Right atrium auricular region (tissue), 2 donors: ENCODE data around the gene FOXA2. TPM values are rescaled to one million over a fixed set of nuclear protein-coding genes. Genes with fewer than 3 reads are reported as not detected.

Experiments
- DNase-seq: peaks from one replicate; pipeline ENCODE4 v3.0.0-alpha.2; 2019; ENCODE audit warnings: low spot score
- H3K27ac ChIP-seq, 2 donors: fragments of 200-600 bp; sonication (generic); 1 replicate in 1 of 2; 2 replicates in 1 of 2; pipeline ENCODE4 v1.5.1; 2016 to 2019
- H3K27me3 ChIP-seq, 2 donors: fragments of 200-600 bp; sonication (generic); one replicate each; pipeline versions ENCODE4 v1.5.1 to v1.6.0; 2017 to 2019
- H3K36me3 ChIP-seq: fragments of 200-600 bp; sonication (generic); one replicate; pipeline ENCODE4 v1.5.1; 2016
- H3K4me1 ChIP-seq, 2 donors: fragments of 200-600 bp; sonication (generic); one replicate each; pipeline versions ENCODE4 v1.5.1 to v1.6.0; 2017 to 2019
- H3K4me3 ChIP-seq, 2 donors: fragments of 200-600 bp; sonication (generic); 1 replicate in 1 of 2; 2 replicates in 1 of 2; pipeline ENCODE4 v1.5.1; 2017 to 2019; ENCODE audit warnings: mild to moderate bottlenecking in 1 of 2, moderate library complexity in 1 of 2
- H3K9me3 ChIP-seq, 2 donors: fragments of 200-600 bp; sonication (generic); one replicate each; pipeline ENCODE4 v1.5.1; 2019
- total RNA-seq, 2 donors: library from RNA; depleted of rRNA; stranded (reverse); fragments of >200 nt; gene quantifications; one replicate each; pipeline ENCODE4 v1.1.0, GENCODE V29; 2016
- TF ChIP-seq, protein P1 (sequence below), 2 donors: fragments of 200-600 bp; sonication (generic); IDR thresholded peaks; one replicate each; pipeline ENCODE4 v1.5.1; 2019; ENCODE audit warnings: antibody characterized with exemption in 2 of 2

Gene FOXA2
- total RNA-seq, 2 donors from 2014 or later: not detected

DNA sequence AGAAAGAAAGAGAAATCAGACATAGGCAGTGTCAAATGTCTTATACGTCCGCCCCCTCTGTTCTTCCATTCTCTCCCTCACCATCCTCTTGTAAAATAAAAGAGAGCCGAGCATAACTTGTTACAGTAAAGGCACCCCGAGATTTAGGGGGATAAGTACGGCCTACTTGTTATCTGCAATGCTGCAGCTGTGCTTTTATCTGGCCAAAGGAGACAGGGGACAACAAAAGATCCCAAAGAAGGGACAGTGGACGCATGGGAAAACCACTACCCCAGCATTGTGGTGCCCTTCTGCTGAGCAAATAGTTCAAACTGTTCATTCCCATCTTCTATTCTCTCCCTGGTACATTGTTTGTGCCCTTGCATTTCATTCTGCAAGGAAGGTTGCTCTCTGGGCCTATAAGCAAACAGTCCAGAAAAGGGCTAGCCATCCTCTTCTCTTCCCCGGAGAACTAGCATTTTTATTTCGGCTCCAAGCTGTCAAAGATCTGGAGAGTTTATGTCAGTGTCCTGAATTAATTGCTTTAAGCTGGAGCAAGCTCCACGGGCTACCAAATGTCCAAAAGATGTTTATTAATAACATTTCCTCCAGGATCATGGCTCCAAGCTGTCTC lies 22.3 kb downstream of the FOXA2 start:
- H3K27ac ChIP-seq: no peak overlapping the region
- peaks cover 2 to 16% of the 10 kb centered on the region in 2 donors for H3K27me3 ChIP-seq
- no peaks in the 10 kb centered on the region for H3K9me3 ChIP-seq
- TF ChIP-seq, protein P1, sequence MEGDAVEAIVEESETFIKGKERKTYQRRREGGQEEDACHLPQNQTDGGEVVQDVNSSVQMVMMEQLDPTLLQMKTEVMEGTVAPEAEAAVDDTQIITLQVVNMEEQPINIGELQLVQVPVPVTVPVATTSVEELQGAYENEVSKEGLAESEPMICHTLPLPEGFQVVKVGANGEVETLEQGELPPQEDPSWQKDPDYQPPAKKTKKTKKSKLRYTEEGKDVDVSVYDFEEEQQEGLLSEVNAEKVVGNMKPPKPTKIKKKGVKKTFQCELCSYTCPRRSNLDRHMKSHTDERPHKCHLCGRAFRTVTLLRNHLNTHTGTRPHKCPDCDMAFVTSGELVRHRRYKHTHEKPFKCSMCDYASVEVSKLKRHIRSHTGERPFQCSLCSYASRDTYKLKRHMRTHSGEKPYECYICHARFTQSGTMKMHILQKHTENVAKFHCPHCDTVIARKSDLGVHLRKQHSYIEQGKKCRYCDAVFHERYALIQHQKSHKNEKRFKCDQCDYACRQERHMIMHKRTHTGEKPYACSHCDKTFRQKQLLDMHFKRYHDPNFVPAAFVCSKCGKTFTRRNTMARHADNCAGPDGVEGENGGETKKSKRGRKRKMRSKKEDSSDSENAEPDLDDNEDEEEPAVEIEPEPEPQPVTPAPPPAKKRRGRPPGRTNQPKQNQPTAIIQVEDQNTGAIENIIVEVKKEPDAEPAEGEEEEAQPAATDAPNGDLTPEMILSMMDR (IDR thresholded peaks at IDR 0.05): no peak
- no peaks in the 10 kb centered on the region for H3K4me1 ChIP-seq
- no peak for DNase-seq
- H3K36me3 ChIP-seq: no peaks in the 10 kb centered on the region
- no peak overlapping the region for H3K4me3 ChIP-seq

DNA sequence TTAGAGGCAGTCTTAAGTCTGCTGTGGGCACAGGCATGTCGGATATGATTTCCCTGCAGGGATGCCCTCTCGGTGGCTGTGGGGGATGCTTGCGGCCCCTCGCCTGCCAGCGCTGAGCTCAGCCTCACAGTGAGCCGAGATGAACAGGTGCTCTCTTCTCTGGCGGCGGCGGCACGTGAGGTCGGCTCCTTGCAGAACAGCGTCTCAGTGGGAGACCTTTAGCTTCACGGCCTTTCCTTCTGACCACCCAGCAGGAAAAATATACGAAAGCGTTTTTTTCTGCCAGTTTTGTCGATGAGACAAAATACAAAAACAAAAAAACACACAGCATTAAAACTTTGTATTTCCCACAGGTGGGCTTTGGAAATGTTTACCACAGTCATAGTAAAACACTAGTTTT lies 23.6 kb downstream of the FOXA2 start:
- Histone ChIP-seq H3K4me1 (no peaks in the 10 kb centered on the region), H3K27me3 (peaks cover 0 to 14% of the 10 kb centered on the region in 2 donors)

DNA sequence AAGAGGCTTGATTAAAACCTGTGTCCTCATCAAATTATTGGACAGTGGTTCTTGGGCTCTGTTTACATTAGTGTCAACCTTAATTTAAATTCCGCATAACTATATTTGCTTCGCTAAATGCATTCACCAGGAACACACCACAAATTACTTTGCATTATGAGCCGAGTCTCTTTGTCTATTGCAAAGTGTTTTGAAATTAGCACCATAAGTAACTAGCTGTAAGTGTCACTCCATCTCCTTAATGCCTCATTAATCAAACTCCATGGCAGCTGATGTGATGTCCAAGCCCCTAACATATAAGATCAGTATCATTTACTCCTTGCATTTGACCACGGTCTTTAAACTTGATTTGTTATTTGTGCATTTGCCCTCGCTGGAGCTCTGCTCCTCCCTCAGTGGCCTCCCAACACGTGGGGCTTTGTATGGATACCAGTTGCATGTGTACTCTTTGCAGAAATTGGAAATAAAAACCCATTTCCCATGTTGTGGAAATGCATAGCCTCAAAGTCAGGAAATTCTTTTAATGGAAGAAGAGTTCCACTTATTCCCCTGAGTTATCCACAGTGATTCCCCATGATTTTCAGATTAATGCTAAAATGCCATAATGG lies 24.6 kb downstream of the FOXA2 start:
- TF ChIP-seq, protein P1 (IDR thresholded peaks at IDR 0.05): no peak
- Histone ChIP-seq H3K36me3 (no peaks in the 10 kb centered on the region), H3K4me3 (no peak overlapping the region), H3K9me3 (no peaks in the 10 kb centered on the region), H3K27ac (no peak overlapping the region), H3K27me3 (peaks cover 0 to 14% of the 10 kb centered on the region in 2 donors), H3K4me1 (no peaks in the 10 kb centered on the region)
- no peak for DNase-seq

More for the DNA sequence above, 23.6 kb downstream of the FOXA2 start:
- TF ChIP-seq, protein P1 (IDR thresholded peaks at IDR 0.05): no peak
- no peak for DNase-seq
- no peaks in the 10 kb centered on the region for H3K9me3 ChIP-seq
- no peaks in the 10 kb centered on the region for H3K36me3 ChIP-seq
- no peak overlapping the region for H3K4me3 ChIP-seq
- no peak overlapping the region for H3K27ac ChIP-seq

DNA sequence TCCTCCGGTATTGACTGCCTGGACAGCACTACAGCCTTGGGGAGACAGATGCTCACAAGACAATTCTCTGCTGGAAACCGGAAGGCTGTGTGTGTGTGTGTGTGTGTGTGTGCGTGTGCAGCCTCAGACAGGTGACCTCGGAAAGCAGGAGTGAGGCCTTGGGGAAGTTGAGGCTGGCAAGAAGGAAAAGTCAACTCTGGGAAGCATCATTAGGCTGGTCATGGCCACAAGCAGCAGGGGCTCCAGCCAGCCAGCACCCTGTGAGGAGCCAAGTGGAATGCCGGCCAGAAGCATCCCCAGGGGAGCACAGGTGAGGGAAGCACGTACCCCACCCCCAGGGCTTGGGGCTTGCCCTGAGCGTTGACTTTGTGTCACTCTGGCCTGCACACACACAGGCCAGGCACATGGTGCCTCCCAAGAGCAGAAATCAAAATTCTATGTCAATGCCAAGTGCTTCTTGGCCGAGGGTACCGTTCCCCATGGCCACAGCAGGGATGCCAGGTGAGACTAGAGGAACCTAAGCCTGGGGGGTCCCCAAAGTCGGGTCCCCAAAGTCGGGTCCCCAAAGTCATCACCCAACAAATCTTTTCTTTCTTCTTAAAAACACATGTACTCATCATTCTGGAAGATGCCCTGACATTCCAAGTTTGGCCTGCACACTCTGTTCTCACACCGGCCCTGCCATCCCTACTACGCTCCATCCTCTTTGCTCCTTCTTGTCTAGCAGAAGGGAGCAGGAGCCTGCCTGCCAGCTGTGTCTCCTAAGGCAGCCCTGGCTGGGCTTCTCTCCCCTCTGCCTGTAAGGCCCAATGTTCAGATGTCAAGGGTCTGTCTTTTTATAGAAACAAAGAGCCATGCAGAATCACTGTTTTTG lies 26.7 kb downstream of the FOXA2 start:
- H3K27ac ChIP-seq: no peak overlapping the region
- DNase-seq: no peak
- H3K27me3 ChIP-seq: peaks cover 0 to 14% of the 10 kb centered on the region in 2 donors
- no peaks in the 10 kb centered on the region for H3K9me3 ChIP-seq
- H3K4me1 ChIP-seq: no peaks in the 10 kb centered on the region
- no peak overlapping the region for H3K4me3 ChIP-seq
- H3K36me3 ChIP-seq: no peaks in the 10 kb centered on the region
- TF ChIP-seq, protein P1 (IDR thresholded peaks at IDR 0.05): no peak

DNA sequence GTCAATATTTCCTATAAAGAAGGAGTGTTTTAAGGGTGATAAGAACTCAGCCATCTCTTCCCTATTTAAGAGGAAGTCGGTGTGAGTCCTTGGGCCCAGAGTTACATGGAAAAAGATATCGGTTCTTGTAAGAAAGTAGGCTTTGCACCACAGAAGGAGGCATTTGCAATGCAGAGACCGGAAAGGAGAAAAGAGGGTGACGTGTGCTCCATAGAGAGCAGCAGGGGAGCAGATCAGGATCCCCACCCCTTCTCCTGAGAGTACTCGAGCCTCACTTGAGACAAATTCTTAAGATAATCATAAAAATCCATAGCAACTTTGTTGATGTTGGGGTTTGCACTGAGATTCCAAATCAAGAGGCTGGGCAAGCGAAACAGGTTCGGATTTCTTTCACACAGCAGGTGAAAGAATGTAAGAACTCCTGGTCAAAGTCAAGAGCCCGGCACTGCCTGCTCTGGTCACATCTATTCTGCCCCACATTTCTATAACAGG lies 27.8 kb downstream of the FOXA2 start:
- no peak overlapping the region for H3K27ac ChIP-seq
- no peak overlapping the region for H3K4me3 ChIP-seq
- H3K27me3 ChIP-seq: peaks cover 0 to 14% of the 10 kb centered on the region in 2 donors
- no peaks in the 10 kb centered on the region for H3K9me3 ChIP-seq
- H3K36me3 ChIP-seq: no peaks in the 10 kb centered on the region
- no peak for DNase-seq
- no peaks in the 10 kb centered on the region for H3K4me1 ChIP-seq
- TF ChIP-seq, protein P1 (IDR thresholded peaks at IDR 0.05): no peak
